K562 (cell line): ENCODE data around the gene WNT11. TPM values are rescaled to one million over a fixed set of nuclear protein-coding genes. Genes with fewer than 3 reads are reported as not detected.

Experiments
- ATAC-seq: fragments of 200-7000 bp; cut with Tn5 transposase; 3 replicates; pipeline ENCODE4 v1.9.1; 2020; ENCODE audit warnings: moderate library complexity
- BruUV-seq: library from RNA; stranded (reverse); fragments of 400-500 nt; replicated peaks from 2 replicates; lab custom pipeline; 2021; lab: Mats Ljungman, UMichigan
- CTCF ChIA-PET: fragments of 300-600 bp; formaldehyde crosslinking; extraction: SDS; loops from one replicate; lab custom pipeline; 2021; ENCODE audit warnings: low intra/inter-chr PET ratio; lab: Yijun Ruan, JAX
- POLR2A ChIA-PET: fragments of 300-600, 350-650 bp; sonication (Branson Sonifier 250); formaldehyde crosslinking; extraction: SDS; loops from one replicate; lab custom pipeline; 2021; ENCODE audit warnings: antibody characterized with exemption, inconsistent platforms; lab: Yijun Ruan, JAX
- DNase-seq, 4 experiments: peaks; one replicate each; pipeline versions ENCODE4 v3.0.0 to v3.0.0-alpha.2; 2011 to 2018; ENCODE audit warnings: low spot score in 3 of 4, mixed read lengths in 3 of 4; ENCODE audit errors: extremely low read depth in 1 of 4
- FAIRE-seq: peaks from 2 replicates; lab custom pipeline; 2011; peaks lifted over from hg19 to GRCh38; lab: Jason Lieb, UNC
- H2AFZ ChIP-seq: 2 replicates; pipeline ENCODE4 v1.6.0; 2011; ENCODE audit warnings: low read depth, low read length, control low read depth, inconsistent platforms
- H3K27ac ChIP-seq: fragments of 200-600 bp; 3 replicates; pipeline ENCODE4 v1.8.0; 2011; ENCODE audit warnings: low read depth, mild to moderate bottlenecking, control low read depth, inconsistent platforms, low read length, moderate library complexity, mixed read lengths; ENCODE audit errors: extremely low read depth
- H3K27me3 ChIP-seq, 2 experiments: fragments of 300-600 bp in 1 of 2; 2 replicates in 1 of 2; 3 replicates in 1 of 2; pipeline versions ENCODE4 v1.6.0 to v1.8.0; 2011; ENCODE audit warnings: inconsistent platforms in 2 of 2, low read length in 2 of 2, mild to moderate bottlenecking in 1 of 2, mixed read lengths in 1 of 2, moderate library complexity in 1 of 2; ENCODE audit not compliant: control insufficient read depth in 2 of 2, insufficient read depth in 2 of 2
- H3K36me3 ChIP-seq: fragments of 300-600 bp; 3 replicates; pipeline ENCODE4 v1.8.0; 2011; ENCODE audit warnings: mild to moderate bottlenecking, low read length, inconsistent platforms; ENCODE audit not compliant: control insufficient read depth, insufficient read depth
- H3K4me1 ChIP-seq, 2 experiments: fragments of 200-600 bp in 1 of 2; replicated peaks in 1 of 2; 2 replicates in 1 of 2; 3 replicates in 1 of 2; pipeline versions ENCODE4 v1.5.1 to v1.8.0; 2011; ENCODE audit warnings: inconsistent platforms in 2 of 2, low read length in 2 of 2, mild to moderate bottlenecking in 1 of 2, mixed read lengths in 1 of 2, moderate library complexity in 1 of 2; ENCODE audit not compliant: control insufficient read depth in 2 of 2, insufficient read depth in 2 of 2
- H3K4me2 ChIP-seq: 2 replicates; pipeline ENCODE4 v1.6.1; 2011; ENCODE audit warnings: low read length, control low read depth, inconsistent platforms, mixed read lengths; ENCODE audit not compliant: insufficient read depth
- H3K4me3 ChIP-seq: fragments of 200-600 bp; sonication (generic), shearing (Covaris generic); 2 replicates; pipeline ENCODE4 v1.5.1; 2016; ENCODE audit warnings: control low read depth, inconsistent platforms
- H3K79me2 ChIP-seq: fragments of 200-600 bp; 3 replicates; pipeline ENCODE4 v1.8.0; 2011; ENCODE audit warnings: low read length, inconsistent platforms; ENCODE audit not compliant: control insufficient read depth, insufficient read depth
- H3K9ac ChIP-seq, 2 experiments: 2 replicates each; pipeline versions ENCODE4 v1.6.0 to v1.6.1; 2011; ENCODE audit warnings: low read depth in 2 of 2, low read length in 2 of 2, control low read depth in 1 of 2, inconsistent platforms in 1 of 2, mild to moderate bottlenecking in 1 of 2, mixed read lengths in 1 of 2; ENCODE audit not compliant: insufficient read depth in 1 of 2
- H3K9me1 ChIP-seq: one replicate; pipeline ENCODE4 v1.6.0; 2011; ENCODE audit warnings: inconsistent platforms, mild to moderate bottlenecking, low read length, moderate library complexity; ENCODE audit not compliant: control insufficient read depth, insufficient read depth
- H3K9me3 ChIP-seq: replicated peaks from 2 replicates; pipeline ENCODE4 v1.5.1; 2011; ENCODE audit warnings: low read depth, low read length, inconsistent platforms; ENCODE audit not compliant: control insufficient read depth, insufficient read depth
- H4K20me1 ChIP-seq: replicated peaks from 2 replicates; pipeline ENCODE4 v1.6.1; 2011; ENCODE audit warnings: low read length, inconsistent platforms, mixed read lengths; ENCODE audit not compliant: control insufficient read depth, insufficient read depth
- HDAC8 ChIP-seq: fragments of 450-650 bp; IDR thresholded peaks from 2 replicates; pipeline ENCODE4 v1.6.1; 2016; ENCODE audit warnings: mild to moderate bottlenecking, missing genetic modification characterization, moderate library complexity, missing compliant biosample characterization
- MTA2 ChIP-seq: fragments of 450-650 bp; IDR thresholded peaks from 2 replicates; pipeline ENCODE4 v1.6.1; 2016; ENCODE audit warnings: low read depth
- PRPF4 ChIP-seq: fragments of 200-400 bp; formaldehyde crosslinking; IDR thresholded peaks from one replicate; pipeline ENCODE4 v1.6.1; 2017; ENCODE audit warnings: low read length, low read depth, mild to moderate bottlenecking; ENCODE audit not compliant: insufficient read depth, poor library complexity, severe bottlenecking
- PTRF ChIP-seq: fragments of 450-650 bp; IDR thresholded peaks from 2 replicates; pipeline ENCODE4 v1.6.1; 2016; ENCODE audit warnings: mild to moderate bottlenecking, missing genetic modification characterization, missing compliant biosample characterization
- RFX1 ChIP-seq: fragments of 450-650 bp; IDR thresholded peaks from 2 replicates; pipeline ENCODE4 v1.6.1; 2016; ENCODE audit warnings: mild to moderate bottlenecking, moderate library complexity
- SFPQ ChIP-seq: fragments of 200-400 bp; formaldehyde crosslinking; IDR thresholded peaks from 2 replicates; pipeline ENCODE4 v1.6.1; 2017; ENCODE audit warnings: mild to moderate bottlenecking, low read depth, low read length, moderate library complexity
- SNIP1 ChIP-seq: fragments of 450-650 bp; IDR thresholded peaks from 2 replicates; pipeline ENCODE4 v1.7.1; 2017; ENCODE audit warnings: low read depth, mild to moderate bottlenecking
- VEZF1 ChIP-seq: fragments of 200-800 bp; sonication (Bioruptor generic); IDR thresholded peaks from 2 replicates; pipeline ENCODE4 v1.6.1; 2017; ENCODE audit warnings: missing genetic modification characterization, missing compliant biosample characterization
- ZBTB33 ChIP-seq: sonication (generic); formaldehyde crosslinking; IDR thresholded peaks from 2 replicates; pipeline ENCODE4 v1.8.1; 2023; ENCODE audit warnings: mild to moderate bottlenecking, missing genetic modification reagents
- ZNF224 ChIP-seq: sonication (generic); formaldehyde crosslinking; IDR thresholded peaks from 2 replicates; pipeline ENCODE4 v1.8.0; 2022; ENCODE audit warnings: mild to moderate bottlenecking, missing genetic modification reagents
- ZNF3 ChIP-seq: fragments of 250-450 bp; sonication (Bioruptor Pico); IDR thresholded peaks from 2 replicates; pipeline ENCODE4 v1.5.0; 2021; ENCODE audit warnings: mild to moderate bottlenecking, moderate library complexity
- ZNF324 ChIP-seq: fragments of 250-450 bp; sonication (Bioruptor Pico); IDR thresholded peaks from 2 replicates; pipeline ENCODE4 v1.4.0; 2020; ENCODE audit warnings: mild to moderate bottlenecking
- ZNF75A ChIP-seq: fragments of 450-650 bp; formaldehyde crosslinking; IDR thresholded peaks from 2 replicates; pipeline ENCODE4 v1.4.0; 2020; ENCODE audit warnings: mild to moderate bottlenecking
- WGBS: fragments of 100-300 bp; shearing (Covaris generic); methylation state at CpG from one replicate; pipeline ENCODE4 v1.1.6; 2016; ENCODE audit warnings: low coverage, mixed read lengths; ENCODE audit not compliant: insufficient coverage; ENCODE audit errors: missing lambda C conversion rate; 5-methylcytosine and 5-hydroxymethylcytosine counted together
- in situ Hi-C: fragments of 300-500 bp; cut with MboI; formaldehyde crosslinking; loops from 4 replicates; pipeline ENCODE4 v1.15.0; 2018; ENCODE audit warnings: inconsistent platforms, mixed read lengths
- intact Hi-C: fragments of 100-400 bp; cut with micrococcal nuclease; formaldehyde crosslinking; loops from 2 replicates; pipeline ENCODE4 v1.14.2; 2022
- polyA plus RNA-seq, 8 experiments: library from polyadenylated mRNA; depleted of rRNA in 4 of 8; stranded (reverse) in 5 of 8; unstranded in 3 of 8; fragments of >200 nt; fragmentation: Nextera tagmentation in 2 of 8; fragmentation: Illumina TruSeq in 1 of 8; extraction: Ambion mirVana in 2 of 8; extraction: Trizol in 1 of 8; gene quantifications; 2 replicates each; pipeline versions ENCODE4 v1.2.1 to v1.2.3, GENCODE V29; 2011 to 2014; ENCODE audit warnings: inconsistent platforms in 1 of 8, missing spikeins in 1 of 8
- total RNA-seq, 7 experiments: library from RNA; depleted of rRNA in 6 of 7; stranded (reverse); fragments of >200 nt in 6 of 7; fragmentation: Illumina TruSeq in 2 of 7; extraction: Trizol in 2 of 7; gene quantifications; 2 replicates each; pipeline versions ENCODE4 v1.2.1 to v1.2.3, GENCODE V29; 2011 to 2021; ENCODE audit warnings: low replicate concordance in 1 of 7

WNT11 gene
- total and polyA plus RNA-seq, 9 of the 15 experiments (the other 6 are each of a cell fraction or from before 2014, with no cell fraction given), result 0.03 to 0.20 (median 0.09) TPM; not detected in 4

- Histone ChIP-seq H3K79me2 (no peaks in the 10 kb centered on the region), H3K36me3 (no peaks in the 10 kb centered on the region), H3K4me3 (no peak overlapping the region), H3K9me1 (no peaks in the 10 kb centered on the region), H3K27me3 (peaks cover 0 to 4% of the 10 kb centered on the region in 2 experiments; a peak in 1 of 5 replicates), H3K9ac (no peak overlapping the region; a peak in 1 of 4 replicates), H4K20me1 (no peaks in the 10 kb centered on the region), H2AFZ (no peak overlapping the region), H3K4me2 (no peak overlapping the region), H3K4me1 (peaks cover 0 to 19% of the 10 kb centered on the region in 2 experiments; a peak in 1 of 5 replicates), H3K9me3 (no peaks in the 10 kb centered on the region), H3K27ac (no peak overlapping the region)
- WGBS, result 33% methylated on average over 5 of the region's 5 CpGs
- in situ Hi-C loops, result no loop called here
- no peak for TF ChIP-seq RFX1
- TF ChIP-seq PTRF (tag), result no peak
- no peak for TF ChIP-seq ZNF324 (CRISPR knock-in tag)
- no peak for TF ChIP-seq VEZF1 (CRISPR knock-in tag)
- no peak for TF ChIP-seq SFPQ
- TF ChIP-seq ZBTB33 (CRISPR knock-in tag), result no peak
- TF ChIP-seq PRPF4, result no peak
- no peak for TF ChIP-seq HDAC8
- no peak for TF ChIP-seq SNIP1
- no peak for TF ChIP-seq ZNF75A (CRISPR knock-in tag)
- TF ChIP-seq MTA2, result no peak
- no peak for TF ChIP-seq ZNF224
- no peak for TF ChIP-seq ZNF3 (CRISPR knock-in tag)
- POLR2A ChIA-PET, result interaction anchor here (0.7 kb wide), 1 partner anchor 198 kb away, joined by 3 read pairs; no protein-coding TSS in a partner anchor
- BruUV-seq, result no TSS peak
- intact Hi-C loops, result no loop called here
- ATAC-seq (no peak), DNase-seq (no peak), FAIRE-seq (no peak)
- CTCF ChIA-PET, result no interaction called here
Observed at GRCh38 chr11:76214186-76214585, 7.9 kb upstream of the WNT11 start.
